Panc1 (cell line): ENCODE measurements around the gene RHD.
"Not testable (repeated sequence)": the region's sequence is repeated elsewhere in the genome, so short reads cannot be mapped to it uniquely, and the experiment has no call there.

Experiments used
- CTCF ChIP-seq: fragments of 450-650 bp; IDR thresholded peaks from 2 replicates; pipeline ENCODE4 v1.5.1; 2017; ENCODE audit warnings: mild to moderate bottlenecking
- POLR2AphosphoS5 ChIP-seq: IDR thresholded peaks from 2 replicates; pipeline ENCODE4 v1.6.1; 2012; ENCODE audit warnings: mild to moderate bottlenecking, low read depth, low read length, moderate library complexity
- REST ChIP-seq, 2 experiments: IDR thresholded peaks; 2 replicates each; pipeline ENCODE4 v1.6.1; 2011 to 2012; ENCODE audit warnings: low read depth in 2 of 2, control low read depth in 1 of 2, low read length in 1 of 2, mild to moderate bottlenecking in 1 of 2, moderate library complexity in 1 of 2; ENCODE audit not compliant: insufficient read depth in 1 of 2
- SIN3A ChIP-seq: IDR thresholded peaks from 2 replicates; pipeline ENCODE4 v1.6.1; 2012; ENCODE audit warnings: low read depth, mild to moderate bottlenecking, low read length, moderate library complexity, borderline replicate concordance; ENCODE audit not compliant: insufficient read depth
- TCF7L2 ChIP-seq: IDR thresholded peaks from 2 replicates; pipeline ENCODE4 v1.6.1; 2011; ENCODE audit warnings: mild to moderate bottlenecking, low read depth, low read length, inconsistent platforms

- TF ChIP-seq POLR2AphosphoS5; CTCF; SIN3A; TCF7L2; REST (IDR thresholded peaks at IDR 0.05; ENCODE audit: insufficient read depth in 1 of 2, low read depth in 2 of 2, low read length in 1 of 2): not testable (repeated sequence)
Measured at GRCh38 chr1:25336922-25337354, 64.6 kb downstream of the RHD start.
